Measurements from ENCODE around the gene PHOSPHO2. TPM values are rescaled to one million over a fixed set of nuclear protein-coding genes. Genes with fewer than 3 reads are reported as not detected.

PHOSPHO2 gene
- total RNA-seq, 1 donor from 2014 or later: 16.8 TPM

- no peak overlapping the region for H3K27ac ChIP-seq
- DNase-seq (ENCODE audit: low spot score): no peak
- Mint-ChIP-seq H3K27me3 (ENCODE audit: insufficient read depth, low read depth) (no peaks in the 10 kb centered on the region), H3K27ac (no peak overlapping the region), H3K36me3 (peaks cover 23% of the 10 kb centered on the region), H3K4me3 (no peak overlapping the region), H3K9me3 (no peaks in the 10 kb centered on the region), H3K4me1 (no peaks in the 10 kb centered on the region)
- no peaks in the 10 kb centered on the region for H3K9me3 ChIP-seq (ENCODE audit: low read depth)
- H3K4me1 ChIP-seq: no peaks in the 10 kb centered on the region
- no peaks in the 10 kb centered on the region for H3K79me2 ChIP-seq (ENCODE audit: low read depth)
- no peak overlapping the region for H3K4me2 ChIP-seq
- H3K9ac ChIP-seq: no peak overlapping the region
- H3K36me3 ChIP-seq: no peaks in the 10 kb centered on the region
- no peak overlapping the region for H3K4me3 ChIP-seq
- H3K27me3 ChIP-seq: no peaks in the 10 kb centered on the region
- TF ChIP-seq EZH2 (IDR thresholded peaks at IDR 0.05) (no peak), CTCF (IDR thresholded peaks at IDR 0.05) (no peak), EZH2phosphoT487 (IDR thresholded peaks at IDR 0.05) (no peak)
- no peaks in the 10 kb centered on the region for H3F3A ChIP-seq (ENCODE audit: low read depth)
- no peaks in the 10 kb centered on the region for H4K20me1 ChIP-seq (ENCODE audit: low read depth)
- no peak overlapping the region for H2AFZ ChIP-seq (replicated peaks)
Measured at GRCh38 chr2:169705927-169706326, 11.7 kb downstream of the PHOSPHO2 start.

GRCh38 chr2:169707626-169708025 lies 13.4 kb downstream of the PHOSPHO2 start:
- H3K27me3 ChIP-seq: no peaks in the 10 kb centered on the region
- H3K27me3 Mint-ChIP-seq (ENCODE audit: insufficient read depth, low read depth): no peaks in the 10 kb centered on the region
- H3K4me3 Mint-ChIP-seq: no peak overlapping the region
- no peaks in the 10 kb centered on the region for H3K36me3 ChIP-seq
- H3K4me1 Mint-ChIP-seq: no peaks in the 10 kb centered on the region
- H3K9me3 Mint-ChIP-seq: peaks cover 8% of the 10 kb centered on the region
- H3K4me2 ChIP-seq: no peak overlapping the region
- no peak overlapping the region for H3K27ac ChIP-seq
- H3K27ac Mint-ChIP-seq: no peak overlapping the region
- TF ChIP-seq CTCF (IDR thresholded peaks at IDR 0.05) (no peak), EZH2phosphoT487 (IDR thresholded peaks at IDR 0.05) (no peak), EZH2 (IDR thresholded peaks at IDR 0.05) (no peak)
- H3K79me2 ChIP-seq (ENCODE audit: low read depth): no peaks in the 10 kb centered on the region
- no peak overlapping the region for H3K4me3 ChIP-seq
- DNase-seq (ENCODE audit: low spot score): no peak
- H3K36me3 Mint-ChIP-seq: peaks cover 28% of the 10 kb centered on the region
- H3K9me3 ChIP-seq (ENCODE audit: low read depth): no peaks in the 10 kb centered on the region
- no peak overlapping the region for H3K9ac ChIP-seq
- no peaks in the 10 kb centered on the region for H3F3A ChIP-seq (ENCODE audit: low read depth)
- no peaks in the 10 kb centered on the region for H4K20me1 ChIP-seq (ENCODE audit: low read depth)
- H2AFZ ChIP-seq (replicated peaks): no peak overlapping the region
- no peaks in the 10 kb centered on the region for H3K4me1 ChIP-seq

GRCh38 chr2:169709331-169709730 lies 15.1 kb downstream of the PHOSPHO2 start:
- Histone ChIP-seq H3K27ac (no peak overlapping the region), H3K4me3 (no peak overlapping the region), H3K4me2 (no peak overlapping the region), H3F3A (ENCODE audit: low read depth) (no peaks in the 10 kb centered on the region), H4K20me1 (ENCODE audit: low read depth) (no peaks in the 10 kb centered on the region), H3K36me3 (no peaks in the 10 kb centered on the region), H3K9me3 (ENCODE audit: low read depth) (no peaks in the 10 kb centered on the region), H3K4me1 (no peaks in the 10 kb centered on the region), H3K9ac (no peak overlapping the region), H2AFZ (replicated peaks) (no peak overlapping the region), H3K79me2 (ENCODE audit: low read depth) (no peaks in the 10 kb centered on the region), H3K27me3 (no peaks in the 10 kb centered on the region)
- Mint-ChIP-seq H3K36me3 (peaks cover 24% of the 10 kb centered on the region), H3K9me3 (peaks cover 8% of the 10 kb centered on the region), H3K27me3 (ENCODE audit: insufficient read depth, low read depth) (no peaks in the 10 kb centered on the region), H3K4me1 (no peaks in the 10 kb centered on the region), H3K4me3 (no peak overlapping the region), H3K27ac (no peak overlapping the region)
- no peak for DNase-seq (ENCODE audit: low spot score)
- TF ChIP-seq EZH2phosphoT487 (IDR thresholded peaks at IDR 0.05): no peak
- TF ChIP-seq EZH2 (IDR thresholded peaks at IDR 0.05): no peak

- no peak for TF ChIP-seq EZH2phosphoT487 (IDR thresholded peaks at IDR 0.05)
- TF ChIP-seq CTCF (IDR thresholded peaks at IDR 0.05): no peak
- no peak for TF ChIP-seq EZH2 (IDR thresholded peaks at IDR 0.05)
- H3K36me3 Mint-ChIP-seq: peaks cover 20% of the 10 kb centered on the region
- no peak for DNase-seq (ENCODE audit: low spot score)
- Histone ChIP-seq H3K4me1 (no peaks in the 10 kb centered on the region), H3K27me3 (no peaks in the 10 kb centered on the region), H3K9ac (no peak overlapping the region), H3K4me2 (no peak overlapping the region), H3K36me3 (no peaks in the 10 kb centered on the region), H2AFZ (replicated peaks) (no peak overlapping the region), H3K4me3 (no peak overlapping the region), H3K9me3 (ENCODE audit: low read depth) (no peaks in the 10 kb centered on the region), H3K79me2 (ENCODE audit: low read depth) (no peaks in the 10 kb centered on the region), H3F3A (ENCODE audit: low read depth) (no peaks in the 10 kb centered on the region), H4K20me1 (ENCODE audit: low read depth) (no peaks in the 10 kb centered on the region), H3K27ac (no peak overlapping the region)
- peaks cover 8% of the 10 kb centered on the region for H3K9me3 Mint-ChIP-seq
- no peaks in the 10 kb centered on the region for H3K4me1 Mint-ChIP-seq
- no peak overlapping the region for H3K27ac Mint-ChIP-seq
- no peak overlapping the region for H3K4me3 Mint-ChIP-seq
- H3K27me3 Mint-ChIP-seq (ENCODE audit: insufficient read depth, low read depth): no peaks in the 10 kb centered on the region
Measured at GRCh38 chr2:169709981-169710380, 15.7 kb downstream of the PHOSPHO2 start.

Measured in neural progenitor cell (in vitro differentiated cells).